OCI-M2 (cell line): ENCODE measurements around the gene PEX7.
A peak's percentile ranks its signal among the peaks of the same experiment; 100 is the strongest.
"Not testable (repeated sequence)": the region's sequence is repeated elsewhere in the genome, so short reads cannot be mapped to it uniquely, and the experiment has no call there.

ENCODE experiments used
- DNase-seq: peaks from one replicate; lab custom pipeline; 2025; ENCODE audit not compliant: unreplicated experiment; lab: John Stamatoyannopoulos, UW

Gene PEX7

GRCh38 chr6:136840276-136841001, 18.0 kb downstream of the PEX7 start:
- DNase-seq, result no peak

DNA sequence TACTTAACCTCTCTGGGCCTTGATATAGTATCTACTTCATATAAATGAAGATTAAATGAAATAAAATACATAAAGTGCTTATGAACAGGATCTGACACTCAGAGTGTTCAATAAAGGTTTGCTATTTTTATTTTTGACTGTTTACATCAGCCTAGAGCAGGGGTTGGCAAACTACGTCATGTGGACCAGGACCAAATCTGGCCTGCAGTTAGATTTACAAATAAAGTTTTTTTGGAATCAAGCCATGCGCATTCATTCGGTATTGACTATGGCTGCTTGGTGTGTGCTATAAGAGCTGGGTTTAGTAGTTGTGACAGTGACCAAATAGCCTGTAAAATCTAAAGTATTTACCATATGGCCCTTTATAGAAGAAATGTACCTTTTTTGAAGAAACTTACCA, 20.8 kb downstream of the PEX7 start:
- DNase-seq, result no peak

- no peak for DNase-seq
These were observed 23.7 kb downstream of the PEX7 start for GRCh38 chr6:136846046-136846445.

- DNase-seq, result not testable (repeated sequence)
These were observed 24.1 kb downstream of the PEX7 start for GRCh38 chr6:136846477-136846876.

GRCh38 chr6:136849979-136850563, 27.7 kb downstream of the PEX7 start:
- DNase-seq, result not testable (repeated sequence)

GRCh38 chr6:136859430-136859829, 37.0 kb downstream of the PEX7 start:
- DNase-seq, result no peak

GRCh38 chr6:136860043-136860442, 37.7 kb downstream of the PEX7 start:
- DNase-seq, result no peak

- no peak for DNase-seq
These were observed 40.3 kb downstream of the PEX7 start for GRCh38 chr6:136862662-136863061.

DNA sequence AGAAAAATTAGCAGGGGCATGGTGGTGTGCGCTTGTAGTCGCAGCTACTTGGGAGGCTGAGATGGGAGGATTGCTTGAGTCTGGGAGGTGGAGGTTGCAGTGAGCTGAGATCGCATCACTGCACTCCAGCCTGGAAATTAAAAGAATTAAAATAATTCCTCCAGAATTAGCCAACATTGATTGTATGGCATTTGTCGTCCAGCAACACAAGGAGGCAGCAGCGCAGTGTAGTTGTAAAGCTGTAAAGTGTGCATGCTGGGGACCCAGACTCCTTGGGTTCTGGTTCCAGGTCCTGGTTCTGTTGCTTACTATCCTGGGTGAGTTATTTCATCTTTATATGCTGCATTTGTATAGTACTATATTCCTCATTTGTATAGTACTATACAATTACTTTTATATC, 41.4 kb downstream of the PEX7 start:
- DNase-seq, result no peak

DNA sequence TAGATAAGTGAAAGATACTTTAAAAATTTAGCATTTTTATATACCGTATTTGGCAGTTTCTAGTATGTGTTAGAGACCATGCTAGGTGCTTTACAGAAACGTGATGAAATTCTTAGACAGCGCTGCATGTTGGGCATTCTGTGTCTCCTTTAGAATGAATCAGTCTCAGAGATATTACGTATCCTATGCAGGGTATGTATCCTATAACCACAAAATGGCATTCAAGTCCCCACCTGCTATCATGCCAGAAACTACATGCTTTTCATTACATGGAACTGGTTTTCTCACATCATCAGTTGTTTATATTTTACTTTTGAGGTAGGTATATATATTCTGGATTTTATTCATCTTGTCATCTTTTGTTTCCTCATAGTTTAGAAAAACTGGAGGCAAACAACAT, 42.3 kb downstream of the PEX7 start:
- no peak for DNase-seq

DNA sequence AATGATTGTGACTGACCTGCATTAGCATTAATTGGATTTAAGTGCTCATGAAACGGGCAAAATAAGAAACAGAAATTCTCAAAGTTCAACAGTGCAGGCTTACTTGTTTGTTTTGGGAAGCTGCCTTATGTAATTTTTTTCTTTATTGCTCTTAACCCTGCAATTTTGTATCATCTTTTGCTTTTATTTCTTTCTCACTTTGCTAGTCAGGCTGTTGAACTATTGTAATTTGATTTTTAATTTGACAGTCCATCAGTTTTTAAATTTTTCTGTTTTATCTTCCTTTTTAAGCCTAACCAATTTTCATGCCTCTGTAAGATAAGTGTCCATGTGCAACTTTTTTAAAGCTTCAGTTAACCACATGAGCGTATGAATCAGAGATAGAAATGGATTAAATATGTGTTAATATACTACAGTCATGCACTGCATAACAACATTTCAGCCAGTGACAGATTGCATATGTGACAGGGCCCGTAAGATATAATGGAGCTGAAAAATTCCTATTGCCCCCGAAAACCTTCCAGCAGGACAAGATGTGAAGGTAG, 44.6 kb downstream of the PEX7 start:
- DNase-seq, result peak; percentile 28

GRCh38 chr6:136869451-136869850, 47.1 kb downstream of the PEX7 start:
- no peak for DNase-seq

DNA sequence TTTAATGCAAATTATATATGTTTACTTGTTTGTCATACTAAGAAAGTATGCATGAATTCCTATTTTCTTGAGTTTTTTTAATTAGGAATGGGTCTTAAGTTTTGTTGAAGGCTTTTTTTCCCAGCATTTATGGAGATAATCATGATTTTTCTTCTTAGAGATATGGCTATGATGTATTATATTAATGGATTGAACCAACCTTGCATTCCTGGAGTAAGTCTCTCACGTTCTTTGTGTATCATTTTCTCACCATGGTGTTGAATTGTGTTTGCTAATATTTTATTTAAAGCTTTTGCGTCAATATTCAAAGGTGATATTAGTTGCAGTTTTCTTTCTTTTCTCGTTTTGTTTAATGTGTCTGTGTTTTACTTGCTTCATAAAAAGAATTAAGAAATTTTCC, 51.4 kb downstream of the PEX7 start:
- no peak for DNase-seq

DNA sequence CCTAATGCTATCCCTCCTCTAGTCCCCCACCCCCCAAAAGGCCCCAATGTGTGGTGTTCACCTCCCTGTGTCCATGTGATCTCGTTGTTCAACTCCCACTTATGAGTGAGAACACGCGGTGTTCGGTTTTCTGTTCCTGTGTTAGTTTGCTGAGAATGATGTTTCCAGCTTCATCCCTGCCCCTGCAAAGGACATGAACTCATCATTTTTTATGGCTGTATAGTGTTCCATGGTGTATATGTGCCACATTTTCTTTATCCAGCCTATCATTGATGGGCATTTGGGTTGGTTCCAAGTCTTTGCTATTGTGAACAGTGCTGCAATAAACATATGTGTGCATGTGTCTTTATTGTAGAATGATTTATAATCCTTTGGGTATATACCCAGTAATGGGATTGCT, 54.1 kb downstream of the PEX7 start:
- DNase-seq, result not testable (repeated sequence)

DNA sequence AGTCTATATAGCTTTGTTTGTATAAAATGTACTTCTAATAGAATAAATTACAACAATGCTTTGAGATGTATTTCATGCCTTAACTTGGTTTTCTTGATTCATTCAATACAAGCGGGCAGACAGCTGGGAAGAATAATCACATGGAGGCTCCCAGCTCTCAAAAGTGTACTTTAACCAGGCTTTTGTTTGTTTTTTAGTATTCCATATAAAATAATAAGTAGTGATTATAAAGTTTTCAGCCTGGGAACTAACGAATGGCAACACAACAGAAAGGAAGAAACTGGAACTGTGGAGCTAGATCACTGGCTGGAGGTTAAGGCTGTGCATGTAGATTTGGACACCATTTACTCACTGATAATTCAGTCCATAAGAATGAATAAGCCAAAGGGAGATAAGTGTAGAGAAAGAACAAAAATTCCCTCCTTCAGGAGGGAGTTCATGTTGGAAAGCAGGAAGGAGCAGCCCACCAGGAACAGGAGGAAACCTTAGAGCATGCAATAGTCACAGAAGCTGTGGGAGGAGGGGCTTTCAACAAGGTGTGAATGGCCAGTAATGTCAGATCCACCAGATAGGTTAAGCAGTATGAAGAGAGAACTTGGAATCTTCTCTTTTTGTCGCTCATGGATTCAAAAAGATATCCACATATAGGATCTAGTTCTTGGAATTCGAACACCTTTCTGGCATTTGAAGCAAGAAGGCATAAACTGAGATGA, 58.5 kb downstream of the PEX7 start:
- DNase-seq, result no peak

DNA sequence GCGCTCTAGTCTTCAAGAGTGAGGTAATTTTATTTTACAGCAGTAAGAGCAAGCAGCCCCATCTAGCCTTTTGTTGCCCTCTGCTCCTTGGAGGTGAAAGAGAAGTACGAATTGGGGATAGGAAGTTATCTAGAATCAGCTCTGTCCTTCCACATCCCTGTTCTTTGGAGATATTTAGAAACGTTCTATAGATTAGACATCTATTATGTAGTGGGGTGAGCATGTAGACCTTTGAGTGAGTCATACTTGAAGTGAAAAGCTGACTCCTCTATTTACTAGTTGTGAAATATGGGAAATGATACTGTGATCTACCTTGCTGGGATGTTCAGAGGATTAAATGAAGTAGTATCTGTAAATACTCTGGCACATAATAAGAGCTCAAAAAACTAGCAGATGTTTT, 63.7 kb downstream of the PEX7 start:
- no peak for DNase-seq

GRCh38 chr6:136887953-136888352, 65.6 kb downstream of the PEX7 start:
- DNase-seq, result no peak

- no peak for DNase-seq
These were observed 67.1 kb downstream of the PEX7 start for GRCh38 chr6:136889271-136890193.

GRCh38 chr6:136890194-136890839, 67.9 kb downstream of the PEX7 start:
- no peak for DNase-seq

GRCh38 chr6:136890986-136891385, 68.6 kb downstream of the PEX7 start:
- DNase-seq, result no peak
